Trophoblast cell (in vitro differentiated cells and primary cell): ENCODE results near the gene TIGAR.

Experiments
- DNase-seq, 2 donors: peaks; one replicate each; pipeline ENCODE4 v3.0.0-alpha.2; 2016
- H2AFZ ChIP-seq: 2 replicates; pipeline ENCODE4 v1.6.1; 2013; ENCODE audit warnings: low read length, moderate library complexity, mild to moderate bottlenecking; ENCODE audit not compliant: insufficient read depth, poor library complexity
- H2AK5ac ChIP-seq: 2 replicates; pipeline ENCODE4 v1.6.1; 2013; ENCODE audit warnings: mild to moderate bottlenecking, low read length
- H2BK120ac ChIP-seq: 2 replicates; pipeline ENCODE4 v1.6.1; 2013; ENCODE audit warnings: low read length, mild to moderate bottlenecking, moderate library complexity; ENCODE audit not compliant: insufficient read depth, poor library complexity
- H2BK12ac ChIP-seq: 2 replicates; pipeline ENCODE4 v1.6.1; 2013; ENCODE audit warnings: mild to moderate bottlenecking, low read length, moderate library complexity
- H2BK5ac ChIP-seq: 2 replicates; pipeline ENCODE4 v1.6.1; 2013; ENCODE audit warnings: low read length, low read depth, moderate library complexity, mild to moderate bottlenecking; ENCODE audit not compliant: poor library complexity
- H3K14ac ChIP-seq: 2 replicates; pipeline ENCODE4 v1.6.1; 2013; ENCODE audit warnings: mild to moderate bottlenecking, low read length
- H3K18ac ChIP-seq: 2 replicates; pipeline ENCODE4 v1.6.1; 2013; ENCODE audit warnings: mild to moderate bottlenecking, low read length
- H3K23ac ChIP-seq: 2 replicates; pipeline ENCODE4 v1.6.1; 2013; ENCODE audit warnings: low read length
- H3K27ac ChIP-seq: 2 replicates; pipeline ENCODE4 v1.5.1; 2013; ENCODE audit warnings: low read depth, mild to moderate bottlenecking, inconsistent platforms, low read length, moderate library complexity
- H3K27me3 ChIP-seq: 2 replicates; pipeline ENCODE4 v1.6.1; 2013; ENCODE audit warnings: inconsistent platforms, mild to moderate bottlenecking, low read length, moderate library complexity; ENCODE audit not compliant: insufficient read depth
- H3K36me3 ChIP-seq, 2 experiments: 1 replicate in 1 of 2; 2 replicates in 1 of 2; pipeline ENCODE4 v1.6.1; 2013; ENCODE audit warnings: low read length in 2 of 2, mild to moderate bottlenecking in 2 of 2, moderate library complexity in 1 of 2; ENCODE audit not compliant: insufficient read depth in 2 of 2, control insufficient read depth in 1 of 2
- H3K4ac ChIP-seq: 2 replicates; pipeline ENCODE4 v1.6.1; 2013; ENCODE audit warnings: low read depth, mild to moderate bottlenecking, low read length, moderate library complexity
- H3K4me1 ChIP-seq, 2 experiments: 1 replicate in 1 of 2; 2 replicates in 1 of 2; pipeline ENCODE4 v1.6.1; 2013; ENCODE audit warnings: low read length in 2 of 2, mild to moderate bottlenecking in 2 of 2, moderate library complexity in 1 of 2; ENCODE audit not compliant: insufficient read depth in 2 of 2, control insufficient read depth in 1 of 2
- H3K4me2 ChIP-seq: 2 replicates; pipeline ENCODE4 v1.6.1; 2013; ENCODE audit warnings: inconsistent platforms, mild to moderate bottlenecking, low read length, moderate library complexity
- H3K4me3 ChIP-seq: 2 replicates; pipeline ENCODE4 v1.5.1; 2013; ENCODE audit warnings: mild to moderate bottlenecking, low read depth, low read length, inconsistent platforms
- H3K79me1 ChIP-seq: one replicate; pipeline ENCODE4 v1.6.1; 2013; ENCODE audit warnings: low read length
- H3K79me2 ChIP-seq: 2 replicates; pipeline ENCODE4 v1.6.1; 2013; ENCODE audit warnings: low read length, mild to moderate bottlenecking; ENCODE audit not compliant: control insufficient read depth, insufficient read depth, poor library complexity
- H3K9ac ChIP-seq: 2 replicates; pipeline ENCODE4 v1.6.1; 2013; ENCODE audit warnings: mild to moderate bottlenecking, low read length
- H3K9me3 ChIP-seq: 2 replicates; pipeline ENCODE4 v1.6.1; 2013; ENCODE audit warnings: low read depth, mild to moderate bottlenecking, control low read depth, inconsistent platforms, low read length; ENCODE audit not compliant: insufficient read depth
- H4K12ac ChIP-seq: 2 replicates; pipeline ENCODE4 v1.6.1; 2013; ENCODE audit warnings: low read depth, mild to moderate bottlenecking, low read length, moderate library complexity
- H4K8ac ChIP-seq: 2 replicates; pipeline ENCODE4 v1.6.1; 2013; ENCODE audit warnings: low read depth, mild to moderate bottlenecking, low read length, moderate library complexity
- H4K91ac ChIP-seq: one replicate; pipeline ENCODE4 v1.6.1; 2013; ENCODE audit warnings: low read depth, mild to moderate bottlenecking, low read length, moderate library complexity
- WGBS: extraction: QIAGEN DNeasy Blood & Tissue Kit; methylation state at CpG from one replicate; pipeline ENCODE4 v1.1.7; 2013; ENCODE audit warnings: missing lambda C conversion rate; ENCODE audit not compliant: insufficient read length, insufficient coverage; ENCODE audit errors: extremely low coverage; 5-methylcytosine and 5-hydroxymethylcytosine counted together

Gene TIGAR

GRCh38 chr12:4327293-4327692, 6.3 kb downstream of the TIGAR start:
- Histone ChIP-seq H3K4me1 (peaks cover 0 to 4% of the 10 kb centered on the region in 2 experiments), H4K12ac (no peak overlapping the region), H2BK12ac (no peak overlapping the region), H4K8ac (no peak overlapping the region), H3K23ac (no peak overlapping the region), H3K14ac (no peak overlapping the region), H3K79me1 (no peaks in the 10 kb centered on the region), H2AK5ac (no peak overlapping the region), H3K27ac (no peak overlapping the region), H2BK120ac (no peak overlapping the region), H3K4ac (peak overlapping the region; percentile 29), H3K4me2 (no peak overlapping the region), H3K36me3 (peaks cover 11 to 15% of the 10 kb centered on the region in 2 experiments), H3K9ac (no peak overlapping the region), H3K18ac (no peak overlapping the region), H3K79me2 (peaks cover 7% of the 10 kb centered on the region), H3K27me3 (no peaks in the 10 kb centered on the region), H3K4me3 (no peak overlapping the region), H2BK5ac (no peak overlapping the region), H4K91ac (no peak overlapping the region), H2AFZ (no peak overlapping the region), H3K9me3 (no peaks in the 10 kb centered on the region)
- no peak for DNase-seq
- no CpG with 5 or more reads among the region's 2 CpGs for WGBS

GRCh38 chr12:4330203-4330602, 9.2 kb downstream of the TIGAR start:
- H4K12ac ChIP-seq = no peak overlapping the region
- H2BK12ac ChIP-seq = no peak overlapping the region
- H3K23ac ChIP-seq = no peak overlapping the region
- no peak overlapping the region for H3K27ac ChIP-seq
- no peak overlapping the region for H3K9ac ChIP-seq
- no peaks in the 10 kb centered on the region for H3K4me1 ChIP-seq
- H3K9me3 ChIP-seq = no peaks in the 10 kb centered on the region
- H3K14ac ChIP-seq = no peak overlapping the region
- peaks cover 14 to 16% of the 10 kb centered on the region in 2 experiments for H3K36me3 ChIP-seq
- no peaks in the 10 kb centered on the region for H3K27me3 ChIP-seq
- H4K91ac ChIP-seq = no peak overlapping the region
- no peak overlapping the region for H3K4me2 ChIP-seq
- H4K8ac ChIP-seq = no peak overlapping the region
- H2BK120ac ChIP-seq = no peak overlapping the region
- no peak overlapping the region for H3K4me3 ChIP-seq
- no peaks in the 10 kb centered on the region for H3K79me1 ChIP-seq
- peaks cover 4% of the 10 kb centered on the region for H3K79me2 ChIP-seq
- no peak overlapping the region for H2AK5ac ChIP-seq
- peak overlapping the region; percentile 49 for H3K4ac ChIP-seq
- no CpG with 5 or more reads among the region's 3 CpGs for WGBS
- H3K18ac ChIP-seq = no peak overlapping the region
- no peak overlapping the region for H2BK5ac ChIP-seq
- peak; percentile 15 to 51 for DNase-seq
- no peak overlapping the region for H2AFZ ChIP-seq

GRCh38 chr12:4331221-4331620, 10.2 kb downstream of the TIGAR start:
- no peaks in the 10 kb centered on the region for H3K9me3 ChIP-seq
- no peak overlapping the region for H2AK5ac ChIP-seq
- H2AFZ ChIP-seq = no peak overlapping the region
- DNase-seq = no peak
- no peaks in the 10 kb centered on the region for H3K79me1 ChIP-seq
- H4K8ac ChIP-seq = no peak overlapping the region
- no peak overlapping the region for H4K91ac ChIP-seq
- H3K4me3 ChIP-seq = no peak overlapping the region
- no peak overlapping the region for H2BK12ac ChIP-seq
- no peak overlapping the region for H3K23ac ChIP-seq
- peaks cover 4% of the 10 kb centered on the region for H3K79me2 ChIP-seq
- no peaks in the 10 kb centered on the region for H3K4me1 ChIP-seq
- no CpG with 5 or more reads among the region's 1 CpG for WGBS
- H3K27me3 ChIP-seq = no peaks in the 10 kb centered on the region
- no peak overlapping the region for H3K9ac ChIP-seq
- H3K4ac ChIP-seq = no peak overlapping the region
- no peak overlapping the region for H2BK120ac ChIP-seq
- no peak overlapping the region for H2BK5ac ChIP-seq
- no peak overlapping the region for H3K4me2 ChIP-seq
- no peak overlapping the region for H4K12ac ChIP-seq
- H3K27ac ChIP-seq = no peak overlapping the region
- H3K18ac ChIP-seq = no peak overlapping the region
- H3K36me3 ChIP-seq = peaks cover 20% of the 10 kb centered on the region in 2 experiments
- H3K14ac ChIP-seq = no peak overlapping the region

GRCh38 chr12:4331842-4332241, 10.8 kb downstream of the TIGAR start:
- Histone ChIP-seq H3K4me2 (no peak overlapping the region), H2BK120ac (no peak overlapping the region), H2AK5ac (no peak overlapping the region), H3K79me1 (no peaks in the 10 kb centered on the region), H2AFZ (no peak overlapping the region), H2BK5ac (no peak overlapping the region), H3K18ac (no peak overlapping the region), H3K4ac (no peak overlapping the region), H4K91ac (no peak overlapping the region), H3K9me3 (no peaks in the 10 kb centered on the region), H3K27ac (no peak overlapping the region), H3K14ac (no peak overlapping the region), H3K23ac (no peak overlapping the region), H3K4me3 (no peak overlapping the region), H3K27me3 (no peaks in the 10 kb centered on the region), H4K8ac (no peak overlapping the region), H4K12ac (no peak overlapping the region), H3K79me2 (peaks cover 4% of the 10 kb centered on the region), H3K4me1 (no peaks in the 10 kb centered on the region), H3K9ac (no peak overlapping the region), H2BK12ac (no peak overlapping the region), H3K36me3 (peaks cover 22% of the 10 kb centered on the region in 2 experiments)
- WGBS = no CpG with 5 or more reads among the region's 4 CpGs
- no peak for DNase-seq
